ENCODE measurements around the gene AIF1L.

- TF ChIP-seq CTCF (IDR thresholded peaks at IDR 0.05) = no peak
- TF ChIP-seq POLR2A (IDR thresholded peaks at IDR 0.05) = no peak
Measured at GRCh38 chr9:131081868-131082267, 14.5 kb upstream of the AIF1L start.
